Medulla oblongata (tissue), 1 donor: ENCODE results near the gene ZIC2.

Experiments used
- DNase-seq: peaks from one replicate; pipeline ENCODE4 v3.0.0-alpha.2; 2015; ENCODE audit errors: extremely low spot score

ZIC2 gene

GRCh38 chr13:99974296-99974938 lies 7.2 kb upstream of the ZIC2 start:
- DNase-seq: no peak

- DNase-seq: no peak
These were observed 6.5 kb upstream of the ZIC2 start for GRCh38 chr13:99974939-99975561.

GRCh38 chr13:99975626-99976025 lies 6.0 kb upstream of the ZIC2 start:
- no peak for DNase-seq

GRCh38 chr13:99976575-99976974 lies 5.0 kb upstream of the ZIC2 start:
- no peak for DNase-seq

- no peak for DNase-seq
These were observed 4.2 kb upstream of the ZIC2 start for GRCh38 chr13:99977334-99977911.

- DNase-seq: no peak
These were observed 3.4 kb upstream of the ZIC2 start for GRCh38 chr13:99977912-99978798.

GRCh38 chr13:99978799-99979452 lies 2.7 kb upstream of the ZIC2 start:
- no peak for DNase-seq

GRCh38 chr13:99979453-99980200 lies 2.0 kb upstream of the ZIC2 start:
- DNase-seq: no peak

GRCh38 chr13:99980201-99980823 lies 1.3 kb upstream of the ZIC2 start:
- DNase-seq: peak; percentile 61

- DNase-seq: no peak
These were observed 505 bp upstream of the ZIC2 start for GRCh38 chr13:99980824-99981734.

- no peak for DNase-seq
These were observed 599 bp downstream of the ZIC2 start for GRCh38 chr13:99982036-99982730.

GRCh38 chr13:99982731-99983498 lies 1.3 kb downstream of the ZIC2 start:
- DNase-seq: no peak

- DNase-seq: no peak
These were observed 2.2 kb downstream of the ZIC2 start for GRCh38 chr13:99983499-99984401.

GRCh38 chr13:99984461-99985240 lies 3.1 kb downstream of the ZIC2 start:
- DNase-seq: no peak

- no peak for DNase-seq
These were observed 3.8 kb downstream of the ZIC2 start for GRCh38 chr13:99985241-99985874.
